Uterus (tissue), 2 donors: ENCODE results near the gene ASPSCR1.

Experiments used
- CTCF ChIP-seq, 4 experiments: fragments of 200-600 bp in 2 of 4; fragments of 450-650 bp in 2 of 4; sonication (generic) in 2 of 4; IDR thresholded peaks; one replicate each; pipeline ENCODE4 v1.5.1; 2016 to 2019; ENCODE audit warnings: antibody characterized with exemption in 4 of 4, mild to moderate bottlenecking in 2 of 4, moderate library complexity in 1 of 4
- POLR2A ChIP-seq, 2 donors: fragments of 450-650 bp; IDR thresholded peaks; one replicate each; pipeline ENCODE4 v1.6.1; 2016; ENCODE audit warnings: antibody characterized with exemption in 2 of 2, mild to moderate bottlenecking in 1 of 2, moderate library complexity in 1 of 2

GRCh38 chr17:81933178-81933699, 44.2 kb upstream of the ASPSCR1 start:
- TF ChIP-seq CTCF (IDR thresholded peaks at IDR 0.05) = no peak
- TF ChIP-seq POLR2A (IDR thresholded peaks at IDR 0.05) = no peak
